Stimulated activated CD4-positive, alpha-beta T cell treated with anti-CD3 and anti-CD28 coated beads, TNF-alpha, amount 100 ng/mL, for 4 hours (primary cell): ENCODE measurements around the gene ST3GAL3.
A peak's percentile ranks its signal among the peaks of the same experiment; 100 is the strongest.

ENCODE experiments used
- DNase-seq, 3 experiments: peaks; one replicate each; pipeline ENCODE4 v3.0.0-alpha.2; 2020; ENCODE audit warnings: low read depth in 3 of 3

The ST3GAL3 gene

GRCh38 chr1:43962324-43962723 lies 255.0 kb downstream of the ST3GAL3 start:
- DNase-seq = no peak

- DNase-seq = no peak
Measured at GRCh38 chr1:43963006-43963405, 255.7 kb downstream of the ST3GAL3 start.

- DNase-seq = no peak
Measured at GRCh38 chr1:43963890-43964289, 256.6 kb downstream of the ST3GAL3 start.

GRCh38 chr1:43965316-43965715 lies 258.0 kb downstream of the ST3GAL3 start:
- no peak for DNase-seq

GRCh38 chr1:43968348-43968948 lies 261.1 kb downstream of the ST3GAL3 start:
- no peak for DNase-seq

- DNase-seq = no peak
Measured at GRCh38 chr1:43969416-43969745, 262.0 kb downstream of the ST3GAL3 start.

- peak; percentile 85 to 94 (median 93) for DNase-seq
Measured at GRCh38 chr1:43969746-43970466, 262.6 kb downstream of the ST3GAL3 start, which contains the start of gene DPH2. DPH2 (plus strand) TSS chr1:43970010; CDS start chr1:43970176, 166 bp downstream.

GRCh38 chr1:43970502-43970901 lies 263.2 kb downstream of the ST3GAL3 start:
- no peak for DNase-seq

- DNase-seq = no peak
Measured at GRCh38 chr1:43970911-43971310, 263.6 kb downstream of the ST3GAL3 start.

- DNase-seq = no peak
Measured at GRCh38 chr1:43971336-43971980, 264.1 kb downstream of the ST3GAL3 start.

GRCh38 chr1:43973981-43974442 lies 266.7 kb downstream of the ST3GAL3 start:
- no peak for DNase-seq

GRCh38 chr1:43974443-43975248 lies 267.3 kb downstream of the ST3GAL3 start, which contains the start of gene ATP6V0B:
ATP6V0B (plus strand) TSS chr1:43974960; CDS start chr1:43975041, 81 bp downstream.
- DNase-seq = peak; percentile 88 to 94 (median 91)

- DNase-seq = peak in 1 of 3 experiments; percentile 14
Measured at GRCh38 chr1:43975249-43975961, 268.1 kb downstream of the ST3GAL3 start.

GRCh38 chr1:43976045-43976444 lies 268.7 kb downstream of the ST3GAL3 start:
- DNase-seq = no peak

- DNase-seq = no peak
Measured at GRCh38 chr1:43976890-43977289, 269.6 kb downstream of the ST3GAL3 start.

- no peak for DNase-seq
Measured at GRCh38 chr1:43977376-43978263, 270.3 kb downstream of the ST3GAL3 start.

- DNase-seq = no peak
Measured at GRCh38 chr1:43978264-43978550, 270.9 kb downstream of the ST3GAL3 start.

- peak in 1 of 3 experiments; percentile 31 for DNase-seq
Measured at GRCh38 chr1:43978551-43979260, 271.4 kb downstream of the ST3GAL3 start, which contains the start of gene B4GALT2. B4GALT2 (plus strand) TSS chr1:43979210; CDS start chr1:43981161, 1,951 bp downstream.

GRCh38 chr1:43979261-43979527 lies 271.9 kb downstream of the ST3GAL3 start:
- DNase-seq = no peak
